Ramos (cell line): Measurements from ENCODE around the gene TNNI3.

Experiments
- in situ Hi-C: fragments of 300-500 bp; cut with MboI; formaldehyde crosslinking; loops from one replicate; pipeline ENCODE4 v1.14.3; 2022; ENCODE audit warnings: low sequenced_read_pairs; ENCODE audit not compliant: unreplicated experiment

The TNNI3 gene

DNA sequence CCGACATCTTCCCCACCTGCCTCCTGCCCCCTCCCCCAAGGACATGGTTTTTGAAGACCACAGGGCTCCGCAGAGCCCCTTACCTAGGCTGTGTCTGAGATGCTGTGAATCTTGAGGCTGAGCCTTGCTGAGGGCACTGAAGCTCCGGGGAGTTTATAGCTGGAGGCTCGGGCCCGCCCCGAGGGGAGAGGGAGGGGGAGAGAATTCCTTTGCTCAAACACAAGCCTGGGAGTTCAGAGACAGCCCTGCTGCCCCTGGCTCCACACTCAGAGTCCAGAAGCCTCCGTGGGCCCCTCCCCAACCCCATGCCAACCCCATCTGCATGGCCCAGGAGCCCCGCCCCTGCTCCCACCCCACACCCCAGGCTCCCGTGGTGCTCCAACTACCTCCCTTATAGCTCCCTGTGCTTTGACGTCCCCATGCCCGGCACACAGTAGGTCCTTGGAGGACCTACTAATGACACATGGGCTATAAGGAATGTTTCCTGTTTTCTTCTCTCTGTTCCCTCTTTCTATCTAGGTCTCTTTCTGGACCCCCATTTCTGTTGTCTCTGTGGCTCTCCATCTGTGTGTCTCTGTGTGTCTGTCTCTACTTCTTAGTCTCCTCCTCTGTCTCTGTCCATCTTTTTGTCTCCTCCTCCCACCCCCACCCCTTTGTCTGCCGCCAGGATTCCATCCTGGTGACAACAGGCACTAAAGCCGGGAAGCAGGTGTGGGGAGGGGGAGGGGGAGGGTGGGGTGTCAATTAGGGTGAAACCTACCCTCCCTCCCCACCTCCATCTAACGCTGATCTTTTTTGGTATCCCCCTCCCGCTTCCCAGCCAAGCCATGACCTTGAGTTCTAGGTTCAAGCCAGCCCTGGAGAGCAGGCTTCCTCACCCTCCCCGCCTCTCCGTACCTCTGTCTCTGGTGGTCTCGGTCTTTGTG is 8.2 kb downstream of the TNNI3 start, which contains the start of gene TNNT1:
TSS of gene TNNT1 (minus strand) at position 129 of the 926 bp plus-strand sequence. CDS start 2,049 bp downstream, outside the sequence.
- in situ Hi-C loops: no loop called here

DNA sequence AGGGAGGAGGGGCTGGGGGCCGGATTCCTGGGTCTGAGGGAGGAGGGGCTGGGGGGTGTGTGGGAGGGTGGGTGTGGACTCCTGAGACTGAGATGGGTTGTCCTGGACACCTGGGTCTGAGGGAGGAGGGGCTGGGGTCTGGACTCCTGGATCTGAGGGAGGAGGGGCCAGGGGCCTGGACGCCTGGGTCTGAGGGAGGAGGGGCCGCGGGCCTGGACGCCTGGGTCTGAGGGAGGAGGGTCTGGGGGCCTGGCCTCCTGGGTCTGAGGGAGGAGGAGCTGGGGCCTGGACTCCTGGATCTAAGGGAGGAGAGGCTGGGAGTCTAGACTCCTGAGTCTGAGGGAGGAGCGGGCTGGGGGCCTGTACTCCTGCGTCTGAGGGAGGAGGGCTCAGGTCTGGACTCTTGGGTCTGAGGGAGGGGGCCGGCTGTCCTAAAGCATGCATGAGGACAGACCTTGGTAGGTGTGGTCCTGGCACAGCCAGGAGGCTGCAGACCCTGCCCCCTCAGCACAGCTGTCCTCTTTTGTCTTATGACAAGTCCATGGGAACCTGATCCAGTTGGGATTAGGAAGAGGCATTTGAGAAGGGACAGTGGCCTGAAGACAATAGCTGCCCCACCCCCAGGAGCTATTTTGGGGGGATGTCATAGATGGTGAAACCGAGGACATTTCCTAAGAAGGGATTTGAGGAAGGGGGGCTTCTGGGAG is 9.8 kb downstream of the TNNI3 start:
- in situ Hi-C loops: no loop called here

DNA sequence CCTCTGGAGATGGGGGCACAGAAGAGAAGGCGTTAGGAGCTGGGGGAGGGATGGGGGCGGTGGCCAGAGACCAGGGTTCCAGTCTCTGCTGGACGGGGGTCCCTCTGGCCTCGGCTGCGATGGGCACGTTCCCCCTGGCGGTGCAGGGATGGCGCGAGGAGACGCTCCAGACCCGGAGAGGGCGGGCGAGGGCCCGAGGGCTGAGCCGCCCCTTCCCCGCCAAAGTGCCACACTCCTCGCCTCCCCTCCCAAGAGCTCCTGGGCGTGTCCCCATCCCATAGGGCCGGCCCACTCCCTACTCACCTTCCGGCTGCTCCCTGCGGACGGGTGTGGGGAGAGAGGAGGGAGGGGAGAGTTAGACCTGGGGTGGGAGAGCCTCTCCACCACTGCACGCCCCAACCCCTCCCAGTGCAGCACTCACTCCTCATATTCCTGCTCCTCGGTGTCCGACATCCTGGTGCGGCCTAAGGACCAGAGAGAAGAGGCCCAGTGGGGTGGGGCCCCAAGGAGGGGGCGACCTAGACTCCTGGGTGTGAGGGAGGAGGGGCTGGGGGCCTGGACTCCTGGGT is 10.7 kb downstream of the TNNI3 start:
- in situ Hi-C loops: no loop called here

DNA sequence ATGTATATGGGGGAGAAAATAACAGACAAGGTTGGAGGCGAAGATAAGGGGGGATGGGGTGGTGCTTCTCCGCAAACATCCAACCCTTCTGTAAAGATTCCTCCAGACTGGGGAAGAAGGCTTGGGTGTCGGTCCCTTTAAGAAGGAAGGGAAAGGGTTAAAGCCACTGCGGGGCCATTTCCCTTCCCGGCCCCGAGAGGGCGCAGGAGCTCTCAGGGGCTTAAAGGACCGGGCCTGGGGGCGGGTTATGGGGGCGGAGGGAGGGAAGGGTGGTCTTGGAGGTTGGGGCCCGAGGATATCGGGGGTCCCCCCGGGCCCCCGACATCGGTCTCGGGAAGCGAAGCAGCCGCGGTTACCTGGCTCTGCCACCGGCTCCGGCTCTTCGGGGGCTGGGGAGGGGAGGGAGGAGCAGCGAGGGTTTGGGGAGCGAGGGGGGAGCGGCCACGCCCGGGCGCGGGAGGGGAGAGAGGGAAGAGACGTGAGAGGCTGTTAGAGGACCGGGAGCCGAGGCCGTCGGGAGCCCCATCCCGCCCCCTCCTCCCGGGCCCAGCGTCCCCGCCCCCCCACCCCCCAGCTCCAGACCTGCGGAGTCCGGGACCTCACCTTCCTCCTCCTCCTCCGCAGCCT is 11.3 kb downstream of the TNNI3 start:
- in situ Hi-C loops: no loop called here

DNA sequence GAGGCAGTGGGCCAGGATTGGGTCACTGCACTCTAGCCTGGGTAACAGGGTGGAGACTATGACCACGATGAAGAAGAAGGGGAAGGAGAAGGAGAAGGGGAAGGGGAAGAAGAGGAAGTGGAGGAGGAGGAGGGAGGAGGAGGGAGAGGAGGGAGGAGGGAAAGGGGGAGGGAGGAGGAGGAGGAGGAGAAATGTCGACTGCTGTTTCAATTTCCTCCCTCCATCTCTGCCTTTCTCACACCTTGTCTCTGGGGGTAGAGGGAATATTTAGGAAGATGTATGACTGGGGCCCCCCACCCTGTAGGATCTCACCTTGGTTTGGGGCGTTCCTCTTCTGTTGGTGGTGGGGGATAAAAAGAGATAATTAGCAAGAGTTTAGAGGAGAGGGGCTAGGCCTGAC is 12.3 kb downstream of the TNNI3 start:
- in situ Hi-C loops: no loop called here

DNA sequence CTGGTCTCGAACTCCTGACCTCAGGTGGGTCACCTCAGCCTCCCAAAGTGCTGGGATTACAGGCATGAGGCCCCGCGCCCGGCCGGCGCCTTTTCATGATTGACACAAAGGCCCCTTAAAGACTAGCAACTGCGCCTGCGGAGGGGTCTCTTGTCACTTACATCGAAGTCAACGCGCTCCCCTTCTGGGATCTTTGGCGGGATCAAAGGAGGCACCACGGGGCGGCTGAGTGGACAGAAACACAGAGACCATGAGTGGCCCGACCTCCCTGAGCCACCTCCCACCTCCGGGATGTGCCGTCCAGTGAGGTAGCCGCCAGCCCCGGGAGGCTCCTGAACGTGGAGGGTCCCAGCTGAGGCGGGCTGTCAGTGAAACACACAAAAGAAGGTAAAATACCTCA is 15.8 kb downstream of the TNNI3 start:
- in situ Hi-C loops: no loop called here

DNA sequence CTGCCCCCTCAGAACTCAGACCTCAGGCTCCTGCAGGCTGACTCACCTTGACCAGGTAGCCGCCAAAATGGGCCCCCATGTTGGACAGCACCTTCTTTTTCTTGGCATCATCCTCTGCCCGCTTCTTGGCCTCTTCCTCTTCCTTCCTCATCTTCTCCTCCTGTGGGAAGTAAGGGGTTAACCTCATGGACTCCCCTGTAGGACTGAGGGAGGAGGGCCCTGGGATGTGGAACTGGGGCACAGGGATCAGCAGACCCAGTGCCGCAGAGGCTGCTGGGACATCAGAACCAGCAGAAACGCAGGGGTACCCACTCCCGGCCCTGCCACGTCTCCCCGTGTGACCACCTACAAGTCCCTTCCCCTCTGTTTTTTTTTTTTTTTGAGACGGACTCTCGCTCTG is 19.6 kb downstream of the TNNI3 start:
- in situ Hi-C loops: loop anchor here (10.0 kb wide), 1 partner anchor 253 kb away; no protein-coding TSS in a partner anchor

DNA sequence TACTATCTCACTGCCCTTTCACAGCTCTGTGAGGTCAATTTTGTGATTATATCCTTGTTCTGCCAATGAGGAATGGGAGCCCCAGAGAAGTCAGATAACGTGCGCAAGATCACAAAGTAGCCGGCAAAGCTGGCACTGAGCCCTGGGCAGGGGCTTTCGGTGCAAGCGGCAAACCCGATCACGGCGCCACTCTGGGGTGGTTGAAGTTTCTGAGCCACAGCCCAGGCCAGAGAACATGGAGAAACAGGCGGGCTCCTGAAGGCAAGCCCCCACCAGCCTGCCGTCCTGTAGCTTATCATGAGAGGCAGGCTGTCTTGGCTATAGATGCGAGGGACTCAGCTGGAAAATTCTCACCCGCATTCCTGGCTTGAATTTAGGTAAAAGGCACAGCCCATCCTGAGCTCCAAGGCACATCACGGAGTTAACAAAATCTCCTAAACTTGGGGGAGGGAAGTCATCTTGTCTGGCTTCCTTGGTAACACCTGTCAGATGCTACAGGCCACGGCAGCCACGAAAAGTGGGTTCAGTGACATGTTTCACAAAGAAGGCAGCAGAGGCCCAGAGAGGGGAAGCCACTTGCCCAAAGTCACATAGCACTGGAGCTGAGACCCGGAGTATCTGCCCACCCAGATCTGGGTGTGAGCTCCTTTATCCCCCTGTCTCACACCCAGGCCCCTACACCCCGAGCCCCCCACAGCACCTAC is 21.0 kb downstream of the TNNI3 start:
- in situ Hi-C loops: loop anchor here (10.0 kb wide), 1 partner anchor 252 kb away; no protein-coding TSS in a partner anchor

DNA sequence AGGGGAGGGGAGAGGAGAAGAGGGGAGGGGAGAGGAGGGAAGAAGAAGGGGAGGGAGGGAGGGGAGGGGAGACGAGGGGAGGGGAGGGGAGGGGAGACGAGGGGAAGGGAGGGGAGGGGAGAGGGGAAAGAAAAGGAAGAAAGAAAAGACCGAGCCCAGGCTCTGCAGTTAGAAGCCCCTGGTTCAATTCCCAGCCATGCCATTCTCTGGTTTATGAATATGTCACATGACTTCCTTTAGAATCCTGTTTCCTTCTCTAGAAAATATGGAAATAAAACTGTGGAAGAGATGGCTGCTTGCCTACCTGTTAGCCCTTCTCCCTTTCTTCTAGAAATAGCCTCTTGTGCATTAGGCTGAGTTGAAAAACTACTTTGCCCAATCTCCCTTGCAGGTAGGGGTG is 22.8 kb downstream of the TNNI3 start:
- in situ Hi-C loops: loop anchor here (10.0 kb wide), 1 partner anchor 250 kb away; no protein-coding TSS in a partner anchor

DNA sequence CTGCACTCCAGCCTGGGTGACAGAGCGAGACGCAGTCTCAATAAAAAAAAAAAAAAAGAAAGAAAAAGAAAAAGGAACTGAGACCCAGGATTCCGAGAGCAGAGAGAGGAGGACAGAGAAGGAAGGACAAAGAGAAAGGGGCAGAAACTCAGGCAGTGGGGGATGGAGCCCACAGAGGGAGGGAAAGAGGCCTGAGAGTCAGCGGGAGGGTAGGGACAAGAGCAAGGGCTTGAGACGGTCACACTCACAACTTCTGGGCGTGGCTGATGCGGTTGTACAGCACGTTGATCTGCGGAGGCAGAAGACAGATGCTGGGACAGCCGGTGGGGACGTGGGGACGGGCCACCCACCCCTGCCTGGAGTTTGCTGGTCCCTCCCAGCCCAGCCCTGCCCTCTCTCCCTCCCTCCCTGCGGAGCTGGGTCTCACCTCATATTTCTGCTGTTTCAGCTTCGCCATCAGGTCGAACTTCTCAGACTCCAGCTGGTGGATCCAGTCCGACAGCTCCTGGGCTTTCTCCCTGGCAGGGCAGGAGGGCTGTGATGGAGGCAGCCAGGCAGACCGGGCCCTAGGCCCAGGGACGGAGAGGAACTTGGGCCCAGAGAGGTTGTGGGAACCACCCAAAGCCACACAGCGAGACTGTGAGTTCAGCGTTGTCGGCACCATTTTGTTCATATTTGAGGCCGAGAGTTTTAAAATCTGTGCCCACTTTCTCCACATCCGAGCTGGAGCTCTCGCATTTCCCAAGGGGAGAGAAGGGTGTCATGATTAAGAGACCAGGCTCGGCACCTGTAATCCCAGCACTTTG is 23.7 kb downstream of the TNNI3 start:
- in situ Hi-C loops: loop anchor here (10.0 kb wide), 1 partner anchor 249 kb away; no protein-coding TSS in a partner anchor

DNA sequence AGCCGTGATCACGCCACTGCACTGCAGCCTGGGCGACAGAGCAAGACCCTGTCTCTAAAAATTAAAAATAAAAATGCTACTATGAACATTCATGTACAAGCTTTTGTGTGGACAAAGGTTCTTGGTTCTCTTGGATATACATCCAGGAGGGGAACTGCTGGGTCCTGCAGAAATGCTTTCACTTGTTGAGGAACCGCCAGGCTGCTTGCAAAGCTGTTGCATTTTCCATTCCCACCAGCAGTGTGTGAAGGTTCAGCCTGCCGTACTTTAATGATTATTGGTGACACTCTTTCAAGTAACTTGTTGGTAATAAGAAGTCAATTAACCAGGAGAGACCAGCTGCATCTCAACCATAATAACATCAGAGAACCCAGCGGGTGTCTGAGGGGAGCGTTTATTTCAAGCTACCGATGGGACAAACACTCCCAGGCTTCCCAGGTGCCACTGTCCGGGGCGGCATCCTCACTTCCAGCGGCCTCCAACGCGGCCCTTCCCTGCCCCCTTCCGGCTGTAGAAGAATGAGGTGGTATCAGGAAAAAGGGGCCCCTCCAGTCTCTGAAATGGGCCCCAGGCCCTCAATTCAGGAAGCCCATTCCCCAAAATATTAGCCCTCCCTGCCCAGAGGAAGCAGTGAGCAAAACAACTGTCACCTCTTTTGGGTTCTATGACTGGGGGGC is 24.9 kb downstream of the TNNI3 start:
- in situ Hi-C loops: loop anchor here (10.0 kb wide), 1 partner anchor 248 kb away; no protein-coding TSS in a partner anchor

DNA sequence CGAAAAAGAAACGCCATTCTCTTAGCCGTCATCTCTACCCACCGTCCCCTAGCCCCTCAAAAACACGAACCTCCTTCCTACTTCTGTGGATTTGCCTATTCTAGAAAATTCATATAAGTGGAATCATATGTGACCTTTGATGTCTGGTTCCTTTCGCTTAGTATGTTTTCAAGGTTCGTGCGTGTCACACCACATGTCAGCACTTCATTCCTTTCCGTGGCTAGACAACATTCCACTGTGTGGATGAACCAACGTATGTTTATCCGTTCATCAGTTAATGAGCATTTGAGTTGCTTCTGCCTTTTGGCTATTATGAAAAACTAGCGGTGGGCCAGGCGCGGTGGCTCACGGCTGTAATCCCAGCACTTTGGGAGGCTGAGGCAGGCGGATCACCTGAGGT is 26.1 kb downstream of the TNNI3 start:
- in situ Hi-C loops: loop anchor here (10.0 kb wide), 1 partner anchor 247 kb away; no protein-coding TSS in a partner anchor

DNA sequence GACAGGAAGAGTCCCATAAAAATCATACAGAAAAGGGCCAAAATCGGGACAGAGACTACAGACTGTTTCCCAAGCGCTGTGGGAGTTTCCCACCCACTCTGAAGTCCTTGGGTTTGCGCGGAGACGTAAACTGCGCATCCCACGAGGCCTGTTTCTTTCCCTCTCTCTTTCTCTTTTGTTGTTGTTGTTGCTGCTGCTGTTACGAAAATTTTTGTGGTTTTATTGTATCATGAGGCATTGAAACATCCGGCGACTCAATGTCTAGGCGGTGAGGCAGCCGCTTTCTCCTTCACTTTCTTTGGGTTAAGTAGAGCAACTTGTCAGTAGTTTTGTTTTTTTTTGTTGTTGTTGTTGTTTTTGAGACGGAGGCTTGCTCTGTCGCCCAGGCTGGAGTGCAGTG is 38.5 kb downstream of the TNNI3 start:
- in situ Hi-C loops: no loop called here

DNA sequence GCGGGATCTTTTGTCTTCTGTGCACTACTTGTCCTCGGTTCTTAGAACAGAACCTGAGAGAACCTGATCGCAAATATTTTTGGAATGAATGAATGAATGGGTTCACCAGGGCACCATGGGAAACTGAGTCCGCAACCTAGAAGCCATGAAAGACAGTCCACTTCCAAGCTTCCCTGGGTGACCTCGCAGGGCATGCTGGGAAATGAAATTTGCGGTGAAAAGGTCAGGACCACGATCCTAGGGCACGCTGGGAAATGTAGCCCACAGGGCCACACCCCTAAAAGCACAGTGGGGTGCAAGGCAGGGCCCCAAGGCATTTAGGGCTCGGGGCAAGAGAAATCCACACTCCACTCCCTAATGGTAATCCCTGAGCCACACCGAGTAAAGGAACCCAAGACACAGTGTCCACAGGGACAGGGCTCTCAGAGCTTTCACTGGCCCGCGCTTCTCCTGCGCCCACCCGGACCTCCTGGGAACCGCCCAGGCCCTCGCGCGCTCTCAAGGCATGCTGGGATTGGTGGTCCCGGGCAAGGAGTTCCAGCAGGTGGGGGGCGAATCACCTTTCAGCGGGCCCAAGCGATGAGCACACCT is 39.0 kb downstream of the TNNI3 start:
- in situ Hi-C loops: no loop called here

DNA sequence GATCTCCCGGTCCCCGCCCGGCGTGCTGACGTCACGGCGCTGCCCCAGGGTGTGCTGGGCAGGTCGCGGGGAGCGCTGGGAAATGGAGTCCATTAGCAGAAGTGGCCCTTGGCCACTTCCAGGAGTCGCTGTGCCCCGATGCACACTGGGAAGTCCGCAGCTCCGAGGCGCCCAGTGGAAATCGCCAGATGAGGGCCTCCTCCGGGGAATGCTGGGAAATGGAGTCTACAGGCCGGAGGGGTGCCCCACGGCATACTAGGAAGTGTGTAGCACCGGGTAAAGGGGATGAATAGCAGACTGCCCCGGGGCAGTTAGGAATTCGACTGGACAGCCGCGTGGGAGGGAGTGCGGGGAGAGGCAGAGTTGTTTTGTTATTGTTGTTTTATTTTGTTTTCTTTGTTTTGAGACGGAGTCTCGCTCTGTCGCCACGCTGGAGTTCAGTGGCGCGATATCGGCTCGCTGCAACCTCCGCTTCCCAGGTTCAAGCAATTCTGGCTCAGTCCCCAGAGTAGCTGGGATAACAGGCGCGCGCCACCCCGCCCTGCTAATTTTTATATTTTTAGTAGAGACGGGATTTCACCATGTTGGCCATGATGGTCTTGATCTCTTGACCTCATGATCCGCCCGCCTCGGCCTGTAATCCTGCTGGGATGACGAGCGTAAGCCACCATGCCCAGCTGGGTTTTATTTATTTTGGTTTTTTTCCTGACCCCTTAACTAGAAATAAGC is 39.7 kb downstream of the TNNI3 start:
- in situ Hi-C loops: no loop called here

DNA sequence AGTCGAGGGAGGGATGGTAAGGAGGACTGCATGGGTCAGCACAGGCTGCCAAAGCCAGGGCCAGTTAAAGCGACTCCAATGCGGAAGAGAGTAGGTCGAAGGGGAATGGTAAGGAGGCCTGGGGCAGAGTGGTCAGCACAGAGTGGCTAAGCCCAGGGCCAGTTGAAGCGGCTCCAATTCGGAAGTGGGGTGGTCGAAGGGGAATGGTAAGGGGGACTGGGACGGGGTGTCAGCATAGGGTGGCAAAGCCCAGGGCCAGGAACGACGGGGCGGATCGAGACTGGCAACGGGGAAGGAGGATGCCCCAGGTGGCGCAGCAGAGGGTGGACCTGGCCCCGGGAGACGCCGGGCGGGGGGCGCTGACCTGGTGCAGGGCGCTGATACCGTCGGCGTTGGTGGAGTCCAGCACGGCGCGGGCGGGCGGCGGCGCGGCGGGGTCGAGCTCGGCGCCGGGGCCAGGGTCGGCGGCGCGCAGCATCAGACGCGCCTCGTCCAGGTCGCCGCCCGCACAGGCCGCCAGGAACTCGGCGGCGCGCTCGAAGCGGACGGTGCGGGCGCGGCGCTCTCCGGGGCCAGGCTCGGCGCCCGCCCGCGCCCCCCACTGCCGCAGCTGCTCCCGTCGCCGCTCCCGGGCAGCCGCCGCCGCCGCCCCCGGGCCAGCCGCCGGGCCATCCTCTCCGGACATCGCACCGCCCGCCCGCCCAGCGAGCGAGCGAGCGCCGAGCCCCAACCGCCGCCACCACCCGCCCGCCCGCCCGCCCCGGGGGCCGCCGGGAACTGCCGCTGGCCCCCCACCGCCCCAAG is 40.5 kb downstream of the TNNI3 start, which contains the start of gene PPP1R12C:
TSS of gene PPP1R12C (minus strand) at position 779 of the 804 bp plus-strand sequence. CDS start at position 685, 94 bp downstream.
- in situ Hi-C loops: no loop called here
